Measurements from ENCODE around the gene ZNF341.
"Not testable (repeated sequence)": the region's sequence is repeated elsewhere in the genome, so short reads cannot be mapped to it uniquely, and the experiment has no call there.

DNA sequence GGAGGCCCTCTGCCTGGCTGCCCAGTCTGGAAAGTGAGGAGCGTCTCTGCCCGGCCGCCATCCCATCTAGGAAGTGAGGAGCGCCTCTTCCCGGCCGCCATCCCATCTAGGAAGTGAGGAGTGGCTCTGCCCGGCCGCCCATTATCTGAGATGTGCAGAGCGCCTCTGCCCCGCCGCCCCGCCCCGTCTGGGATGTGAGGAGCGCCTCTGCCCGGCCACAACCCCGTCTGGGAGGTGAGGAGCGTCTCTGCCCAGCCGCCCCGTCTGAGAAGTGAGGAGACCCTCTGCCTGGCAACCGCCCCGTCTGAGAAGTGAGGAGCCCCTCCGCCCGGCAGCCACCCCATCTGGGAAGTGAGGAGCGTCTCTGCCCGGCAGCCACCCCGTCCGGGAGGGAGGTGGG is 32.8 kb upstream of the ZNF341 start:
- TF ChIP-seq CTCF, POLR2A (IDR thresholded peaks at IDR 0.05): not testable (repeated sequence)
